NCI-H2081 treated with DMSO at 0.1 percent for 48 hours (cell line): ENCODE data around the gene AFG3L2.

ENCODE experiments used
- DNase-seq: peaks from one replicate; lab custom pipeline; 2025; lab: John Stamatoyannopoulos, UW

AFG3L2 gene

DNA sequence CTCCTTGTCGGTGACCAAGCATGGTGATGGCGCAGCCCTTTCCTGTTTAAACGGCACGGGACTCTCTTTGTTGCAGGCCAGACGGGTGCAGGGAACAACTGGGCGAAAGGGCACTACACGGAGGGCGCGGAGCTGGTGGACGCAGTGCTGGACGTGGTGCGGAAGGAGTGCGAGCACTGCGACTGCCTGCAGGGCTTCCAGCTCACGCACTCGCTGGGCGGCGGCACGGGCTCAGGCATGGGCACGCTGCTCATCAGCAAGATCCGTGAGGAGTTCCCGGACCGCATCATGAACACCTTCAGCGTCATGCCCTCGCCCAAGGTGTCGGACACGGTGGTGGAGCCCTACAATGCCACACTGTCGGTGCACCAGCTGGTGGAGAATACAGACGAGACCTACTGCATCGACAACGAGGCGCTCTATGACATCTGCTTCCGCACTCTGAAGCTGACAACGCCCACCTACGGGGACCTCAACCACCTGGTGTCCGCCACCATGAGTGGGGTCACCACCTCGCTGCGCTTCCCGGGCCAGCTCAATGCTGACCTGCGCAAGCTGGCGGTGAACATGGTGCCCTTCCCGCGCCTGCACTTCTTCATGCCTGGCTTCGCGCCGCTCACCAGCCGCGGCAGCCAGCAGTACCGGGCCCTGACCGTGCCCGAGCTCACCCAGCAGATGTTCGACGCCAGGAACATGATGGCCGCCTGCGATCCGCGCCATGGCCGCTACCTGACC, 51.9 kb downstream of the AFG3L2 start:
- no peak for DNase-seq

GRCh38 chr18:12321333-12321732, 55.7 kb downstream of the AFG3L2 start:
- no peak for DNase-seq

DNA sequence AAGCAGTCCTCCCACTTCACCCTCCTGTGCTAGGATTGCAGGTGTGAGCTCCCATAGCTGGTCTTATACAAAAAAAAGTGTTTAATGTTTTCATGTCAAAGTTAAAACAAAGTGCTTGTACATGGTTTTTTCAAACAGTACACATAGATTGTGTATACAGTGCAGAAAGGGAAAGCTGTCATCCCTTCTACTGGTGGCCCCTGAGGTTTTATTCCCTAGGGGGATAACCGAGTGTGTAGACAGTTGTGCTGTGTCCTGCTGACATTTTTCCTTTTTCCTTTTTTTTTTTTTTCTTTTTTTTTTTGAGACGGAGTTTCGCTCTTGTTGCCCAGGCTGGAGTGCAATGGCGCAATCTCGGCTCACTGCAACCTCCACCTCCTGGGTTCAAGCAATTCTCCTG, 58.2 kb downstream of the AFG3L2 start:
- DNase-seq: no peak

GRCh38 chr18:12318334-12318697, 58.7 kb downstream of the AFG3L2 start:
- no peak for DNase-seq

GRCh38 chr18:12317664-12318333, 59.2 kb downstream of the AFG3L2 start:
- DNase-seq: no peak

DNA sequence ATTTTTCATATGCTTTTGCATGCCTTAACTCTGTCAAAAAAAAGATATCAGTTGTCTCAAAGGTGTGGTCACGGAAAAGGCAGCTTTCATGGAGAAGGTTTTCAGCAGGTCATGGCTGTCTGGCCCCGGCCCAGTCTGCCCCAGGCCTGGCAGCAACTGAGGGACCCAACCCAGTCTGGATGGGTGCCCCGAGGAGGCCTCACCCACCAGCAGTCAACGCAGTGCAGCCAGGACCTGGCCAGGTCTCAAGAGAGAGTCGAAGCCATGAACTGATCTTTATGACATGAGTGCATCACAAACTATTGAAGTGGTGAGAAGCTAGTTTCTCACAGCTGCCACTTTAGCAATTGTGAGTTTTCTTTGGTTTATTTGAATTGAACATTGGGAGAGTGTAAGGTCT, 61.1 kb downstream of the AFG3L2 start:
- DNase-seq: no peak

- DNase-seq: no peak
These were observed 61.5 kb downstream of the AFG3L2 start for GRCh38 chr18:12315490-12315889.

- no peak for DNase-seq
These were observed 62.3 kb downstream of the AFG3L2 start for GRCh38 chr18:12314591-12315305.

DNA sequence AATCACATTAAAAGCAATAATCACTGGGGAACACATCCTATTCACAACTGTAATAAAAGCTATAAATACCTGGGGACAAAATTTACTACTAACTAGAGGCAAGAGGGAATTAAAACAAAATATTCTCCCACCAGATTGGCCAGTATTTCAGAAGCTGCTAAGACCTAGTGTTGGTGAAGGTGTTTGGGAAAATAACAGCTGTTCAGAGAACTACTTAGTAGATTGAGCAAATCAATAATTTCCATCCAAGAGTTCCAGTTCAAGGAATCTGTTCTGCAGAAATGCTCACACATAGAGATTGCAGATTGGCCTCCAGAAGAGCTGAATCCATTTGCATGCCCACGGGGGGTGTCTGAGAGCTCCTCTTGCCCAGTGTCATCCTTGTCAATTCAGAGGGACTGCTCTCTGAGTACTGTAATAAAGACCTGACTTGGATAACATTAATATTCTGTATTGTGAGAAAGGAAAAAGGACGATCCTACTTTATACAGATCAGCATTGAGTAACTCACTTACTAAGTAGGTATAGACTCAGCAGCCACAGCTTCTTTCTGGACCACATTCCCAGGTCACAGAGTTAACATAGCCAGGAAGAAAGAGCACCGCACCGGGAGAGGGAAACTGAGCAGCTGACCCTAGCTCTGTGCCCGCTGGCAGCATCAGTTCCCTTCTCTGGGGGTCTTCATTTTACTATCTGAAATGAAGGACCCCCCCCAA, 63.3 kb downstream of the AFG3L2 start:
- DNase-seq: no peak

- DNase-seq: no peak
These were observed 64.1 kb downstream of the AFG3L2 start for GRCh38 chr18:12312976-12313375.

DNA sequence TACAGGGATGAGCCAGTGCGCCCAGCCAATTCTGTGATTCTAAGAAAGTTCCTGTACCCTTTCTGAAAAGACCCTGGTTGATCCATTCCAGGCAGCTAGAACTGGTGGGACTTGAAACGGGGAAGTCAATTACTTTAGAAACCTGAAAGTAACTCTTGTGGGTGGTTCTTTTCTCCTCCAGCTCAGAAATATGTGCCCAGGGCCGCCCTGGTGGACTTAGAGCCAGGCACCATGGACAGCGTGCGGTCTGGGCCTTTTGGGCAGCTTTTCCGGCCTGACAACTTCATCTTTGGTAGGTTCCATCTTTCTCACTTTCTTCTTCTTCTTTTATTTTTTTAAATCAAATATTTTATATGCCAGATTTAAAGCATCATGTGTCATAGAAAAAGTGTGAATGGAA, 66.3 kb downstream of the AFG3L2 start:
- DNase-seq: no peak

DNA sequence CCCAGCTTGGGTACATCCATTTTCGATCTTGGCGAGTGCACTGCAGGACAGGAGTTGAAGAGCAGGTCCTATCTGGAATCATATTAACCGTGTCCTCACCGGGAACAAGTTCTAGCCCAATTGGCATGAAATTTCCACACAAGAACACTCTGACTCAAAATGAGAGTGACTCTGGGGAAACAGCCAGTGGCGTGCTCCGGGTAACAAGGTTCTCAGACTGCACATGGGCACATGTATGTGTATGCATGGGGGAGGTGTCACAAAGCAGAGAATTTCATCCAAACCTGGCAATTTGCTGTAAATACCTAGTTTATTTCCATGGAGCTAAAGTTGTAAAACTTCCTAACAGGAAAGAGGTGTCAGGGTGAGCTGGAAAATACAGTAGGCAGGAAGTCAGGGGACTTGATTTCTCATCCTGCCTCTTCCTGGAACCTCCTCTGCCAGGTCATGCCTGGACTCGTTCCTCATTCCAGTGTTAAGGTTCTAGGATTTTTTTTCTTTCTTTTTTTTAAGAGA, 67.3 kb downstream of the AFG3L2 start:
- DNase-seq: no peak

DNA sequence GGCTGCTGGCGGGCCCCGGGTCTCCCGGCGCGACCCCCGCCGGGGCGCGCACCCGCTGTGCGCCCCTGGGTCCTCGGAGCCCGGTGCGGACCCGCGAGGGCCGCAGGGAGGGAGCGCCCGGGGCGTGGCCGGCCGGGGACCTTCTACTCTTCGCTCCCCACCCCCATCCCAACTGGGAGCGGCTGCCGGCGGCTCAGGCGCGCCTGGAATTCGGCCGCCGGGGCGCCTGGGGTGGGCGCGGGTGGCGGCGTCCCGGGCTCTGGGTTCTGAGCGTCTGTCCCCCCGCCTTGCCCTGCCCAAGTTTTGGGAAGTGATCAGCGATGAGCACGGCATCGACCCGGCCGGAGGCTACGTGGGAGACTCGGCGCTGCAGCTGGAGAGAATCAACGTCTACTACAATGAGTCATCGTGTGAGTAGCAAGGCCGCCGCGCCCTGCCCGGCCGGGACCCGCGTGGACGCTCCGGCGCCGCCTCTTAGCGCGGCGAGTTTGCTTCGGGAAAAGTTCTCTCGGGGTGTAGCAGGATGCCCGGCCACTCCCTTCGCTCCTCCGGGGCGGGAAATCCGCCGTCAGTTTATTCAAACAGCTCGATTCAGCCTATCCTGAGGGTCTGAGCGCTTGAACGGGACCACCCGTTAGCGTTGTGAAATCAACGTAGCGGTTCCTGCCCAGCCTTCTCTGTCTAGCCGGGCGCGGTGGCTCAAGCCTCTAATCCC, 68.5 kb downstream of the AFG3L2 start:
- no peak for DNase-seq

- no peak for DNase-seq
These were observed 69.2 kb downstream of the AFG3L2 start, which contains the start of gene TUBB6 for GRCh38 chr18:12307701-12308385. Gene TUBB6 (plus strand): TSS chr18:12308241. CDS start chr18:12308293, 52 bp downstream.

- DNase-seq: no peak
These were observed 70.0 kb downstream of the AFG3L2 start for GRCh38 chr18:12306752-12307700.

DNA sequence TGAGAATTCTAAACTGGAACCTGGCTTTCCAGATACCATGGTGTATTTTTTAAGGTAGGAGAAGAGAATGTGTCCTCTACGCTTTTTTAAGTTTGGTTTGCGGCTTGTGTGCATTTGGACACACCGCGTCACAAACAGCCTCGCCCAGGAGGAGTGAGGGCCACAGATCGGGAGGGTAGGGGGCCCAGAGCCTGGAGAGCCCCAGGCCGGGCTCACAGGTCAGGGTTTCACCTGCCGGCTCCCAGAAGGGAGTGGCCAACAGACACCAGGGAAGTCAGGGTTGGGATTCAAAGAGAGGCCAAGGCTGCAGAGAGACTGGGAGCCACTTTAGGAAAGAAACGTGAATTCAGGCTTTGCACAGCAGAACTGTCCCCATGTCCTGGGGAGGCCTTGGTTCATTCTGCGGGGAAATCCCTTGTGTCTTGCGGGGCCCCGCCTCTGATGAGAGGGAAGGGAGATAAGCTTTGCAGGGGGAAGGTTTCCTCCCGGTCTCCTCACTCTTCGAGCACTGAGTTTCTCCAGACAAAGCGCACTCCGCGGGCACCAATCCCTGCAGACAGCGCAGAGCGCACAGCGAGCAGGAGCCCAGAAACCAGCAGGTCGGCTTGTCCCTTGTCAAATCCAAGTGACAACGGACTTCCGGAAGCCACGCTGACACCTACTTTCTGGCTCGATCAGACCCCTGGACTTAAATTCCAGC, 70.9 kb downstream of the AFG3L2 start:
- no peak for DNase-seq

DNA sequence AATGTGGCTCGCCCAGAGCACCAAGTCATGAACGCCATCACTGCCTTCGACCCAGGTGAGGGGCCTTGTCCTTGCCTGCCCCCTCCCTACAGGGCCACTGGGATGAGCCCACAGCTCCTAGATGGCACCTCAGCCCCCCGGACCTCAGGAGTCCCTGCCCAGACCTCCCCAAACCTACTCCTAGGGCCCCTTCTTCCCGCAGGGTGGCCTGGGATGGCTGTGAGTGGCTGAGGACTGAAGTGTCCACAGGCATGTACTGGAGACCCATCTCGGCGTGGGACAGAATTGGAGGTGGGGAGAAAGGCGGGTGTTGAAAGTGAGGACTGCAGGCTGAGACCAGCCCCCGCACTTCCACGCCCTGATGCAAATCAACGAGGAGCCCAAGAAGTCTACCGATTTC, 71.8 kb downstream of the AFG3L2 start:
- no peak for DNase-seq

GRCh38 chr18:12304351-12305210, 72.4 kb downstream of the AFG3L2 start:
- DNase-seq: no peak
